NCI-H1930 (cell line): ENCODE data around the gene SCGB1D2.
A peak's percentile ranks its signal among the peaks of the same experiment; 100 is the strongest.
"Not testable (repeated sequence)": the region's sequence is repeated elsewhere in the genome, so short reads cannot be mapped to it uniquely, and the experiment has no call there.

ENCODE experiments used
- DNase-seq, 2 experiments: peaks; one replicate each; lab custom pipeline; 2025; lab: John Stamatoyannopoulos, UW

The SCGB1D2 gene, protein sequence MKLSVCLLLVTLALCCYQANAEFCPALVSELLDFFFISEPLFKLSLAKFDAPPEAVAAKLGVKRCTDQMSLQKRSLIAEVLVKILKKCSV

GRCh38 chr11:62242021-62242420, at the start of gene SCGB1D2:
Gene SCGB1D2, plus strand, starts transcription at chr11:62242239. Its CDS starts 69 bp downstream, at chr11:62242308.
- DNase-seq = peak in 1 of 2 experiments; percentile 46

DNA sequence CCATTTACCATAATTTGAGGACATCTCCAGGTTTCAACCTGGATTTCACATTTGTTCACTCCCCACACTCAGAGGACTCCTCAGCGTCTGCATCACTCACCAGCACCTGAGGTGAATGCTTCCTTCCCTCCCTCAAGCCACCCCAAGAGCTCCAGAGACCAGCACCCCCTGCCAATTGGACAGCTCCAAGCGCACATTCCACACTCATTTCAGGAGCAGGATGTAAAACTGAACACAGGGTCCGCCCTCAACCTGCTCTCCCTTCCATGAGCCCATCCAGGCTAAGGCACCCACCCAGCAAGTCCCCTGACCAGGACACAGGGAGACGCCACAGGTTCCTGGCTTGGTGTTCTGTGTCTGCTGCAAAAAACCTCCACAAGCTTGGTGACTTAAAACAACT, 48.1 kb upstream of the SCGB1D2 start:
- no peak for DNase-seq

DNA sequence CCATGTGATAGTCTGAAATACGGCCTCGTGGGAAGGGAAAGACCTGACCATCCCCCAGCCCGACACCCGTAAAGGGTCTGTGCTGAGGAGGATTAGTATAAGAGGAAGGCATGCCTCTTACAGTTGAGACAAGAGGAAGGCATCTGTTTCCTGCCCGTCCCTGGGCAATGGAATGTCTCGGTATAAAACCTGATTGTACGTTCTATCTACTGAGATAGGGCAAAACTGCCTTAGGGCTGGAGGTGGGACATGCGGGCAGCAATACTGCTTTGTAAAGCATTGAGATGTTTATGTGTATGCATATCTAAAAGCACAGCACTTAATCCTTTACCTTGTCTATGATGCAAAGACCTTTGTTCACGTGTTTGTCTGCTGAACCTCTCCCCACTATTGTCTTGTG, 47.0 kb upstream of the SCGB1D2 start:
- DNase-seq = not testable (repeated sequence)

GRCh38 chr11:62195945-62196344, 46.1 kb upstream of the SCGB1D2 start:
- no peak for DNase-seq

DNA sequence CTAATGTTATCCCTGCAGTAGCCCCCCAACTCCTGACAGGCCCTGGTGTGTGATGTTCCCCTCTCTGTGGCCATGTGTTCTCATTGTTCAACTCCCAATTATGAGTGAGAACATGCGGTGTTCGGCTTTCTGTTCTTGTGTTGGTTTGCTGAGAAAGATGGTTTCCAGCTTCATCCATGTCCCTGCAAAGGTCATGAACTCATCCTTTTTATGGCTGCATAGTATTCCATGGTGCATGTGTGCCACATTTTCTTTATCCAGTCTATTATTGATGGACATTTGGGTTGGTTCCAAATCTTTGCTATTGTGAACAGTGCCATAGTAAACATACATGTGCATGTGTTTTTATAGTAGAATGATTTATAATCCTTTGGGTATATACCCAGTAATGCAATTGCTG, 44.6 kb upstream of the SCGB1D2 start:
- not testable (repeated sequence) for DNase-seq

- no peak for DNase-seq
Measured at GRCh38 chr11:62201376-62201775, 40.7 kb upstream of the SCGB1D2 start.

GRCh38 chr11:62202910-62203309, 39.1 kb upstream of the SCGB1D2 start:
- no peak for DNase-seq

GRCh38 chr11:62204430-62204829, 37.6 kb upstream of the SCGB1D2 start:
- DNase-seq = no peak

- no peak for DNase-seq
Measured at GRCh38 chr11:62205441-62205840, 36.6 kb upstream of the SCGB1D2 start.

- not testable (repeated sequence) for DNase-seq
Measured at GRCh38 chr11:62206276-62207066, 35.6 kb upstream of the SCGB1D2 start.

GRCh38 chr11:62208785-62209144, 33.3 kb upstream of the SCGB1D2 start:
- DNase-seq = no peak

- peak in 1 of 2 experiments; percentile 26 for DNase-seq
Measured at GRCh38 chr11:62217191-62217748, 24.8 kb upstream of the SCGB1D2 start.

DNA sequence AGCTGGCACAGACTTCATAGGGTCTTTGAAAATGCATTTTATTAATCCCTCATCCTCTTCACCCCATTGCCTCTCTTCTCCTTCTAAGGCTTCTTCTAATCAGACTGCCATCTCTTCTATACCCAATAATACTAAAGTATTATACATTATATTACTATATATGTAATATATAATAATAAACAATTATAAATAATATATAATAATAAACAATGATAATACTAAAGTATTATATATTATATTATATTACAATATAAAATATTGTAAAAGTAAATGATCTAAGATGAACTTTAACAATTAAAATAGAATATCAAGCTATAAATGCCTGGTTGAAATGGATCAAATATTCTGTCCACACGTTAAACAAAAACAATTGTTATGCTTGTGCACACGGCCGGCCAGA, 20.5 kb upstream of the SCGB1D2 start:
- DNase-seq = no peak

- DNase-seq = no peak
Measured at GRCh38 chr11:62223095-62223494, 18.9 kb upstream of the SCGB1D2 start.

- DNase-seq = no peak
Measured at GRCh38 chr11:62233730-62234129, 8.3 kb upstream of the SCGB1D2 start.

DNA sequence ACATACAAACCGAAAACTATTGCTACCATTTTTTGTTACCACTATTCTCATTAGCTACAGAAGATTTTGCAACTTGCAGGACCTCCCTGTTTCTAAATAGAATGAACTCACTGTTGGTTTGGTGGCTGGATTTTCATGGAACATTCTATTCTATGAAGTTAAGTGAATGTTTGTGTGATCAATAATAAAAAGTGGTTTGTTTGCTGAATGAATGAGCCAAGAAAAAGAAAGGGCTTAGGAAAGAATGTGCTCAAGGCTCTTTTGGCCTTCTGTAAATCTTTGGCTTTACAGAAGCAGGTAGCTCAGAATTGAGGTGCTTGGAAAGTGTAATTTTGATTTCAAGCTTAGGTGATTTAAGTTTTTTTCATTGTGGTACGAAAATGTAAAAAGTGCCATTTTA, 5.9 kb upstream of the SCGB1D2 start:
- no peak for DNase-seq

DNA sequence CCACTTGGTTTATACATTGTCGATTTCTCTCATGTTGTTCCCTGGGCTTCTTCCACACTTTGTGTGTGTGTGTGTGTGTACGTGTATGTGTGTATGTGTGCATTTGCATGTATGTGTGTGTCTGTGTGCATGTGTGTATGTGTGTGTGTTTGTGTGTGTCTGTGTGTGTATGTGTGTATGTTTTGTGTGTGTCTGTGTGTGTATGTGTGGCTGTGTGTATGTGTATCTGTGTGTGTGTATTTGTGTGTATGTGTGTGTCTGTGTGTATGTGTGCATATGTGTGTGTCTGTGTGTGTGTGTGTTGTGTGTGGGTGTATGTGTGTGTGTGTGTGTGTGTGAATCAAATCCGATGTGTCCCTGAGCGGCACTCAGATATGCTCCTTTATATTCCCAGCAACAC, 4.5 kb upstream of the SCGB1D2 start:
- no peak for DNase-seq

DNA sequence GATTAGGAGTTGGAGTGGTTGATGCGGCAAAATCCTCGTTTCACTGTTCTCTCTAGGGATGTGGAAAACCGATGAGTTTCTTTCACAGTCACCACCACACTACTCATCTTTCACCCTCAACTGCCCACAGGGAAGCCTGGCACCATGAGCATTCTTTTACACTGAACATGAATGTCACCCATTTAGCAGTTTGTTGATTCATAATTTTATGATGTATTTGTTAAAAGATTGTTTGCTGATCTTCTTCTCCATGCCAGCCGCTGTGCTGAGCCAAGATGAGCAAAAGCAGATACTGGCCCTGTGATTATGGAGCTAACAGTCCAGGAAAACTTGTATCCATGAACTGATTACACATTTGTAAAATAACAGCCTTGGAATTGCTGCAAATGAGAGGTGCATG, 3.9 kb upstream of the SCGB1D2 start:
- no peak for DNase-seq

- DNase-seq = no peak
Measured at GRCh38 chr11:62241095-62241494, 944 bp upstream of the SCGB1D2 start.

- DNase-seq = no peak
Measured at GRCh38 chr11:62245271-62245753, 3.3 kb downstream of the SCGB1D2 start.

- no peak for DNase-seq
Measured at GRCh38 chr11:62251698-62252097, 9.7 kb downstream of the SCGB1D2 start.

GRCh38 chr11:62253999-62254542, 12.0 kb downstream of the SCGB1D2 start:
- DNase-seq = no peak

- no peak for DNase-seq
Measured at GRCh38 chr11:62256281-62256680, 14.2 kb downstream of the SCGB1D2 start.
